CD14-positive monocyte (primary cell): ENCODE measurements around the gene FAT4. TPM values are rescaled to one million over a fixed set of nuclear protein-coding genes. Genes with fewer than 3 reads are reported as not detected.

Source experiments
- DNase-seq, 3 donors: peaks; one replicate each; pipeline ENCODE4 v3.0.0-alpha.2; 2011 to 2022
- H2AFZ ChIP-seq: 2 replicates; pipeline ENCODE4 v1.6.0; 2012; ENCODE audit warnings: mild to moderate bottlenecking, low read depth, low read length, inconsistent platforms; ENCODE audit not compliant: insufficient read depth, poor library complexity, severe bottlenecking
- H3K27ac ChIP-seq, 2 donors: 1 replicate in 1 of 2; 2 replicates in 1 of 2; pipeline ENCODE4 v1.5.1; 2012 to 2013; ENCODE audit warnings: low read length in 2 of 2, control low read depth in 1 of 2, inconsistent platforms in 1 of 2, low read depth in 1 of 2, mild to moderate bottlenecking in 1 of 2
- H3K27me3 ChIP-seq, 2 donors: one replicate each; pipeline versions ENCODE4 v1.6.0 to v1.6.1; 2011 to 2013; ENCODE audit warnings: low read length in 2 of 2; ENCODE audit not compliant: control insufficient read depth in 2 of 2, insufficient read depth in 2 of 2
- H3K36me3 ChIP-seq, 2 donors: replicated peaks in 1 of 2; 1 replicate in 1 of 2; 2 replicates in 1 of 2; pipeline versions ENCODE4 v1.5.1 to v1.6.1; 2012 to 2013; ENCODE audit warnings: low read length in 2 of 2, control low read depth in 1 of 2, inconsistent platforms in 1 of 2, mild to moderate bottlenecking in 1 of 2; ENCODE audit not compliant: insufficient read depth in 2 of 2, control insufficient read depth in 1 of 2
- H3K4me1 ChIP-seq, 2 donors: 1 replicate in 1 of 2; 2 replicates in 1 of 2; pipeline versions ENCODE4 v1.5.1 to v1.6.1; 2012 to 2013; ENCODE audit warnings: low read length in 2 of 2, control low read depth in 1 of 2, inconsistent platforms in 1 of 2, mild to moderate bottlenecking in 1 of 2, moderate library complexity in 1 of 2; ENCODE audit not compliant: insufficient read depth in 2 of 2, control insufficient read depth in 1 of 2
- H3K4me2 ChIP-seq: replicated peaks from 2 replicates; pipeline ENCODE3; 2012; ENCODE audit warnings: low read length, moderate library complexity, mild to moderate bottlenecking; ENCODE audit not compliant: poor library complexity, severe bottlenecking; ENCODE audit errors: extremely low read depth
- H3K4me3 ChIP-seq, 3 experiments: fragments of 200-600 bp in 1 of 3; sonication (generic) in 1 of 3; replicated peaks in 1 of 3; 1 replicate in 2 of 3; 2 replicates in 1 of 3; pipeline ENCODE4 v1.5.1; 2011 to 2013; ENCODE audit warnings: low read length in 3 of 3, mild to moderate bottlenecking in 3 of 3, control low read depth in 2 of 3, low read depth in 2 of 3, inconsistent platforms in 1 of 3, moderate library complexity in 1 of 3
- H3K79me2 ChIP-seq: 2 replicates; pipeline ENCODE4 v1.6.0; 2012; ENCODE audit warnings: mild to moderate bottlenecking, control low read depth, inconsistent platforms, low read length, moderate library complexity; ENCODE audit not compliant: insufficient read depth
- H3K9ac ChIP-seq: 2 replicates; pipeline ENCODE4 v1.6.0; 2017; ENCODE audit warnings: low read length, mild to moderate bottlenecking; ENCODE audit not compliant: insufficient read depth, poor library complexity, severe bottlenecking
- H3K9me3 ChIP-seq, 2 donors: replicated peaks in 1 of 2; 1 replicate in 1 of 2; 2 replicates in 1 of 2; pipeline versions ENCODE4 v1.5.1 to v1.6.1; 2012 to 2013; ENCODE audit warnings: low read length in 2 of 2, control low read depth in 1 of 2; ENCODE audit not compliant: control insufficient read depth in 1 of 2, insufficient read depth in 1 of 2
- H4K20me1 ChIP-seq: 2 replicates; pipeline ENCODE4 v1.6.0; 2012; ENCODE audit warnings: mild to moderate bottlenecking, low read length, control low read depth, moderate library complexity; ENCODE audit not compliant: insufficient read depth
- H3K27ac Mint-ChIP-seq, 7 donors: one replicate each; pipeline ENCODE4 v1.8.0; 2020; ENCODE audit warnings: mild to moderate bottlenecking in 7 of 7, mixed read lengths in 7 of 7, moderate library complexity in 6 of 7, inconsistent platforms in 2 of 7
- H3K27me3 Mint-ChIP-seq, 3 donors: one replicate each; pipeline ENCODE4 v1.8.0; 2021 to 2022; ENCODE audit warnings: low read depth in 3 of 3, mild to moderate bottlenecking in 3 of 3, mixed read lengths in 3 of 3, moderate library complexity in 3 of 3, inconsistent platforms in 1 of 3
- H3K36me3 Mint-ChIP-seq, 2 donors: one replicate each; pipeline ENCODE4 v1.8.0; 2020; ENCODE audit warnings: mixed read lengths in 2 of 2, inconsistent platforms in 1 of 2, mild to moderate bottlenecking in 1 of 2
- H3K4me1 Mint-ChIP-seq: one replicate; pipeline ENCODE4 v1.8.0; 2020; ENCODE audit warnings: mild to moderate bottlenecking, mixed read lengths
- H3K4me3 Mint-ChIP-seq, 2 donors: one replicate each; pipeline ENCODE4 v1.8.0; 2020; ENCODE audit warnings: mild to moderate bottlenecking in 2 of 2, mixed read lengths in 2 of 2, moderate library complexity in 1 of 2
- H3K9me3 Mint-ChIP-seq, 7 donors: one replicate each; pipeline ENCODE4 v1.8.0; 2020 to 2022; ENCODE audit warnings: mixed read lengths in 7 of 7, mild to moderate bottlenecking in 6 of 7, moderate library complexity in 6 of 7, inconsistent platforms in 2 of 7
- CTCF ChIP-seq: fragments of 200-600 bp; IDR thresholded peaks from one replicate; pipeline ENCODE4 v1.8.0; 2022; ENCODE audit warnings: antibody characterized with exemption, mild to moderate bottlenecking
- WGBS: methylation state at CpG from one replicate; pipeline ENCODE4 v1.1.5; 2013; ENCODE audit warnings: missing lambda C conversion rate; ENCODE audit not compliant: insufficient coverage; 5-methylcytosine and 5-hydroxymethylcytosine counted together
- intact Hi-C, 2 donors: fragments of 100-400 bp; cut with micrococcal nuclease; formaldehyde crosslinking; loops; one replicate each; pipeline versions ENCODE4 v1.15.0 to v1.15.1; 2023
- polyA plus RNA-seq, 3 donors: library from polyadenylated mRNA; depleted of rRNA in 1 of 3; unstranded in 2 of 3; stranded (reverse) in 1 of 3; fragments of 300-500 nt in 2 of 3; fragments of >200 nt in 1 of 3; fragmentation: Illumina TruSeq in 2 of 3; gene quantifications; 1 replicate in 2 of 3; 2 replicates in 1 of 3; pipeline ENCODE4 v1.2.3, GENCODE V29; 2012 to 2021

The FAT4 gene
- polyA plus RNA-seq, 3 donors, result not detected

GRCh38 chr4:125355791-125356190, 41.0 kb downstream of the FAT4 start:
- no peaks in the 10 kb centered on the region for H3K27me3 ChIP-seq
- no peak overlapping the region for H3K4me3 Mint-ChIP-seq
- intact Hi-C loops, result no loop called here
- no peak overlapping the region for H3K4me3 ChIP-seq
- H3K36me3 Mint-ChIP-seq, result no peaks in the 10 kb centered on the region
- H3K79me2 ChIP-seq, result no peaks in the 10 kb centered on the region
- WGBS, result 100% methylated on average over 1 of the region's 2 CpGs
- no peak overlapping the region for H3K4me2 ChIP-seq
- H3K9ac ChIP-seq, result no peak overlapping the region
- no peak for TF ChIP-seq CTCF
- DNase-seq, result no peak
- no peaks in the 10 kb centered on the region for H3K9me3 ChIP-seq
- H3K36me3 ChIP-seq, result no peaks in the 10 kb centered on the region
- H3K4me1 ChIP-seq, result no peaks in the 10 kb centered on the region
- H4K20me1 ChIP-seq, result no peaks in the 10 kb centered on the region
- H3K27me3 Mint-ChIP-seq, result no peaks in the 10 kb centered on the region
- no peaks in the 10 kb centered on the region for H3K9me3 Mint-ChIP-seq
- no peaks in the 10 kb centered on the region for H3K4me1 Mint-ChIP-seq
- H3K27ac Mint-ChIP-seq, result no peak overlapping the region
- H2AFZ ChIP-seq, result no peak overlapping the region
- no peak overlapping the region for H3K27ac ChIP-seq

GRCh38 chr4:125357675-125358074, 42.9 kb downstream of the FAT4 start:
- TF ChIP-seq CTCF, result no peak
- peaks cover 0 to 2% (median 0%) of the 10 kb centered on the region in 3 donors for H3K27me3 Mint-ChIP-seq
- peaks cover 0 to under 1% (median 0%) of the 10 kb centered on the region in 7 donors for H3K9me3 Mint-ChIP-seq
- H3K36me3 ChIP-seq, result no peaks in the 10 kb centered on the region
- no peaks in the 10 kb centered on the region for H3K36me3 Mint-ChIP-seq
- no peak overlapping the region for H3K4me2 ChIP-seq
- no peak overlapping the region for H2AFZ ChIP-seq
- no peaks in the 10 kb centered on the region for H3K79me2 ChIP-seq
- no peaks in the 10 kb centered on the region for H4K20me1 ChIP-seq
- H3K9me3 ChIP-seq, result no peaks in the 10 kb centered on the region
- no peak overlapping the region for H3K27ac ChIP-seq
- no peak overlapping the region for H3K4me3 Mint-ChIP-seq
- intact Hi-C loops, result no loop called here
- no CpG with 5 or more reads among the region's 4 CpGs for WGBS
- H3K27ac Mint-ChIP-seq, result no peak overlapping the region
- H3K9ac ChIP-seq, result no peak overlapping the region
- DNase-seq, result no peak
- H3K4me1 ChIP-seq, result no peaks in the 10 kb centered on the region
- H3K27me3 ChIP-seq, result no peaks in the 10 kb centered on the region
- H3K4me1 Mint-ChIP-seq, result no peaks in the 10 kb centered on the region
- H3K4me3 ChIP-seq, result no peak overlapping the region
